ENCODE measurements around the gene STAM2. TPM values are rescaled to one million over a fixed set of nuclear protein-coding genes. Genes with fewer than 3 reads are reported as not detected.
"Not testable (repeated sequence)": the region's sequence is repeated elsewhere in the genome, so short reads cannot be mapped to it uniquely, and the experiment has no call there.

The STAM2 gene
- total and polyA plus RNA-seq, 2 donors (not counting 3 experiments of a cell fraction or from before 2014, with no cell fraction given), result 10.1 to 27.5 TPM

GRCh38 chr2:152161598-152161997 lies 14.0 kb downstream of the STAM2 start:
- FAIRE-seq, result no peak
- TF ChIP-seq POLR2AphosphoS5 (IDR thresholded peaks at IDR 0.05; ENCODE audit: insufficient read depth, low read depth, low read length), result no peak
- no peak for TF ChIP-seq MAX (IDR thresholded peaks at IDR 0.05; ENCODE audit: insufficient read depth, insufficient read length)
- no peak for TF ChIP-seq JUN (IDR thresholded peaks at IDR 0.05; ENCODE audit: borderline replicate concordance, insufficient read depth, insufficient read length, low read depth)
- TF ChIP-seq EZH2 (IDR thresholded peaks at IDR 0.05; ENCODE audit: borderline replicate concordance, low read depth, low read length, severe bottlenecking), result no peak
- TF ChIP-seq GATA2 (IDR thresholded peaks at IDR 0.05; ENCODE audit: insufficient read depth, insufficient read length, low read depth, low read length), result no peak
- no peak for TF ChIP-seq FOS (IDR thresholded peaks at IDR 0.05; ENCODE audit: borderline replicate concordance, insufficient read depth, low read length)
- no peak for TF ChIP-seq POLR2A (IDR thresholded peaks at IDR 0.05; ENCODE audit: low read depth, low read length)
- no peak for TF ChIP-seq MYC (IDR thresholded peaks at IDR 0.05; ENCODE audit: low read depth, low read length)
- TF ChIP-seq CTCF (IDR thresholded peaks at IDR 0.05; ENCODE audit: extremely low read depth in 1 of 2, insufficient read depth in 1 of 2, low read depth in 1 of 2, low read length in 2 of 2), result no peak
- H2AFZ ChIP-seq (ENCODE audit: low read depth, low read length), result no peak overlapping the region
- dilution Hi-C loops (cut with MboI; ENCODE audit: extremely low pct_ligation_motif_present, low sequenced_read_pairs), result no loop called here
- no peaks in the 10 kb centered on the region for H3K9me1 ChIP-seq (replicated peaks; ENCODE audit: control insufficient read depth, extremely low read depth, insufficient read depth, low read length)
- no TSS peak for BruUV-seq (replicated peaks)
- DNase-seq (ENCODE audit: low read depth, low spot score), result no peak
- no peaks in the 10 kb centered on the region for H3K27me3 ChIP-seq (ENCODE audit: control insufficient read depth in 2 of 2, insufficient read depth in 2 of 2, low read length in 2 of 2)
- no peaks in the 10 kb centered on the region for H3K9me3 ChIP-seq (replicated peaks; ENCODE audit: control insufficient read depth, insufficient read depth, low read length)
- intact Hi-C loops (cut with micrococcal nuclease), result no loop called here
- peaks cover 5% of the 10 kb centered on the region for H4K20me1 ChIP-seq (replicated peaks; ENCODE audit: control insufficient read depth, extremely low read depth, insufficient read depth, low read length)
- CTCF ChIA-PET, result no interaction called here
- no peaks in the 10 kb centered on the region for H3K4me1 ChIP-seq (ENCODE audit: control insufficient read depth, extremely low read depth, insufficient read depth, low read length)
- H3K27ac ChIP-seq (ENCODE audit: insufficient read depth, low read depth, low read length), result no peak overlapping the region
- POLR2A ChIA-PET, result no interaction called here
- no peak overlapping the region for H3K9ac ChIP-seq (replicated peaks; ENCODE audit: extremely low read depth, insufficient read depth, low read length)
- no peaks in the 10 kb centered on the region for H3K36me3 ChIP-seq (ENCODE audit: control insufficient read depth in 2 of 2, extremely low read depth in 1 of 2, insufficient read depth in 2 of 2, low read length in 2 of 2)
- H3K79me2 ChIP-seq (ENCODE audit: control insufficient read depth, insufficient read depth, low read length), result peaks cover 38% of the 10 kb centered on the region
- H3K4me3 ChIP-seq (replicated peaks in 1 of 3; ENCODE audit: insufficient read depth in 1 of 3, low read depth in 1 of 3, low read length in 3 of 3), result no peak overlapping the region
- no peak overlapping the region for H3K4me2 ChIP-seq (ENCODE audit: insufficient read depth, low read length)

DNA sequence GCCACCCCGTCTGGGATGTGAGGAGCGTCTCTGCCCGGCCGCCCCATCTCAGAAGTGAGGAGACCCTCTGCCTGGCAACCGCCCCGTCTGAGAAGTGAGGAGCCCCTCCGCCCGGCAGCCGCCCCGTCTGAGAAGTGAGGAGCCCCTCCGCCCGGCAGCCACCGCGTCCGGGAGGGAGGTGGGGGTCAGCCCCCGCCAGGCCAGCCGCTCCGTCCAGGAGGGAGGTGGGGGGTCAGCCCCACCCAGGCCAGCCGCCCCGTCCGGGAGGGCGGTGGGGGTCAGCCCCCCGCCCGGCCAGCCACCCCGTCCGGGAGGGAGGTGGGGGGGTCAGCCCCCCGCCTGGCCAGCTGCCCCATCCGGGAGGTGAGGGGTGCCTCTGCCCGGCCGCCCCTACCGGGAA lies 15.2 kb downstream of the STAM2 start:
- dilution Hi-C loops (cut with MboI; ENCODE audit: extremely low pct_ligation_motif_present, low sequenced_read_pairs); H3K4me2 ChIP-seq (ENCODE audit: insufficient read depth, low read length); POLR2A ChIA-PET; H3K9me1 ChIP-seq (replicated peaks; ENCODE audit: control insufficient read depth, extremely low read depth, insufficient read depth, low read length); intact Hi-C loops (cut with micrococcal nuclease); H3K9me3 ChIP-seq (replicated peaks; ENCODE audit: control insufficient read depth, insufficient read depth, low read length); H3K36me3 ChIP-seq (ENCODE audit: control insufficient read depth in 2 of 2, extremely low read depth in 1 of 2, insufficient read depth in 2 of 2, low read length in 2 of 2); H3K27me3 ChIP-seq (ENCODE audit: control insufficient read depth in 2 of 2, insufficient read depth in 2 of 2, low read length in 2 of 2); DNase-seq (ENCODE audit: low read depth, low spot score); H3K4me1 ChIP-seq (ENCODE audit: control insufficient read depth, extremely low read depth, insufficient read depth, low read length); H3K9ac ChIP-seq (replicated peaks; ENCODE audit: extremely low read depth, insufficient read depth, low read length); H4K20me1 ChIP-seq (replicated peaks; ENCODE audit: control insufficient read depth, extremely low read depth, insufficient read depth, low read length); H3K4me3 ChIP-seq (replicated peaks in 1 of 3; ENCODE audit: insufficient read depth in 1 of 3, low read depth in 1 of 3, low read length in 3 of 3); CTCF ChIA-PET; FAIRE-seq; H3K27ac ChIP-seq (ENCODE audit: insufficient read depth, low read depth, low read length); H2AFZ ChIP-seq (ENCODE audit: low read depth, low read length); BruUV-seq (replicated peaks): not testable (repeated sequence)
- peaks cover 31% of the 10 kb centered on the region for H3K79me2 ChIP-seq (ENCODE audit: control insufficient read depth, insufficient read depth, low read length)

Data from endothelial cell of umbilical vein (primary cell).